Mesothelial cell of epicardium (in vitro differentiated cells): ENCODE results near the gene ID1. TPM values are rescaled to one million over a fixed set of nuclear protein-coding genes. Genes with fewer than 3 reads are reported as not detected.
"Not testable (repeated sequence)": the region's sequence is repeated elsewhere in the genome, so short reads cannot be mapped to it uniquely, and the experiment has no call there.

ENCODE experiments used
- DNase-seq, 2 experiments: peaks; one replicate each; pipeline ENCODE4 v3.0.0; 2021; ENCODE audit warnings: low spot score in 2 of 2; ENCODE audit not compliant: unreplicated experiment in 2 of 2
- H3K27ac Mint-ChIP-seq: 2 replicates; pipeline ENCODE4 v1.8.0; 2021; ENCODE audit warnings: mixed read lengths
- H3K27me3 Mint-ChIP-seq: 2 replicates; pipeline ENCODE4 v1.8.0; 2021; ENCODE audit warnings: low read depth, mixed read lengths
- H3K36me3 Mint-ChIP-seq: 2 replicates; pipeline ENCODE4 v1.8.0; 2021; ENCODE audit warnings: mixed read lengths
- H3K4me1 Mint-ChIP-seq: 2 replicates; pipeline ENCODE4 v1.8.0; 2021; ENCODE audit warnings: mixed read lengths
- H3K4me3 Mint-ChIP-seq: 2 replicates; pipeline ENCODE4 v1.8.0; 2021; ENCODE audit warnings: mild to moderate bottlenecking, moderate library complexity, mixed read lengths
- H3K9me3 Mint-ChIP-seq: 2 replicates; pipeline ENCODE4 v1.8.0; 2021; ENCODE audit warnings: mixed read lengths
- total RNA-seq: library from RNA; stranded (reverse); gene quantifications from 3 replicates; pipeline ENCODE4 v1.2.1, GENCODE V29; 2021
- TF ChIP-seq, protein P1 (sequence below): fragments of 200-600 bp; sonication (generic); IDR thresholded peaks from one replicate; pipeline ENCODE4 v1.5.0; 2021; ENCODE audit warnings: antibody characterized with exemption; ENCODE audit not compliant: unreplicated experiment

ID1 gene
- total RNA-seq, 1 donor from 2014 or later, result 374 TPM

- Mint-ChIP-seq H3K4me1 (peaks cover 8% of the 10 kb centered on the region), H3K27ac (no peak overlapping the region), H3K9me3 (no peaks in the 10 kb centered on the region), H3K4me3 (no peak overlapping the region), H3K27me3 (no peaks in the 10 kb centered on the region), H3K36me3 (no peaks in the 10 kb centered on the region)
- no peak for DNase-seq
- TF ChIP-seq, protein P1, sequence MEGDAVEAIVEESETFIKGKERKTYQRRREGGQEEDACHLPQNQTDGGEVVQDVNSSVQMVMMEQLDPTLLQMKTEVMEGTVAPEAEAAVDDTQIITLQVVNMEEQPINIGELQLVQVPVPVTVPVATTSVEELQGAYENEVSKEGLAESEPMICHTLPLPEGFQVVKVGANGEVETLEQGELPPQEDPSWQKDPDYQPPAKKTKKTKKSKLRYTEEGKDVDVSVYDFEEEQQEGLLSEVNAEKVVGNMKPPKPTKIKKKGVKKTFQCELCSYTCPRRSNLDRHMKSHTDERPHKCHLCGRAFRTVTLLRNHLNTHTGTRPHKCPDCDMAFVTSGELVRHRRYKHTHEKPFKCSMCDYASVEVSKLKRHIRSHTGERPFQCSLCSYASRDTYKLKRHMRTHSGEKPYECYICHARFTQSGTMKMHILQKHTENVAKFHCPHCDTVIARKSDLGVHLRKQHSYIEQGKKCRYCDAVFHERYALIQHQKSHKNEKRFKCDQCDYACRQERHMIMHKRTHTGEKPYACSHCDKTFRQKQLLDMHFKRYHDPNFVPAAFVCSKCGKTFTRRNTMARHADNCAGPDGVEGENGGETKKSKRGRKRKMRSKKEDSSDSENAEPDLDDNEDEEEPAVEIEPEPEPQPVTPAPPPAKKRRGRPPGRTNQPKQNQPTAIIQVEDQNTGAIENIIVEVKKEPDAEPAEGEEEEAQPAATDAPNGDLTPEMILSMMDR, result no peak
Observed at GRCh38 chr20:31638816-31639215, 33.7 kb downstream of the ID1 start.

GRCh38 chr20:31640259-31640658 is 35.2 kb downstream of the ID1 start:
- no peaks in the 10 kb centered on the region for H3K36me3 Mint-ChIP-seq
- peaks cover 8% of the 10 kb centered on the region for H3K4me1 Mint-ChIP-seq
- no peak for DNase-seq
- no peak overlapping the region for H3K27ac Mint-ChIP-seq
- no peak overlapping the region for H3K4me3 Mint-ChIP-seq
- H3K27me3 Mint-ChIP-seq, result no peaks in the 10 kb centered on the region
- no peaks in the 10 kb centered on the region for H3K9me3 Mint-ChIP-seq
- TF ChIP-seq, protein P1, result no peak

GRCh38 chr20:31641391-31641790 is 36.3 kb downstream of the ID1 start:
- no peak overlapping the region for H3K27ac Mint-ChIP-seq
- H3K36me3 Mint-ChIP-seq, result no peaks in the 10 kb centered on the region
- TF ChIP-seq, protein P1, result no peak
- no peak for DNase-seq
- H3K27me3 Mint-ChIP-seq, result no peaks in the 10 kb centered on the region
- H3K4me1 Mint-ChIP-seq, result peaks cover 8% of the 10 kb centered on the region
- H3K4me3 Mint-ChIP-seq, result no peak overlapping the region
- no peaks in the 10 kb centered on the region for H3K9me3 Mint-ChIP-seq

DNA sequence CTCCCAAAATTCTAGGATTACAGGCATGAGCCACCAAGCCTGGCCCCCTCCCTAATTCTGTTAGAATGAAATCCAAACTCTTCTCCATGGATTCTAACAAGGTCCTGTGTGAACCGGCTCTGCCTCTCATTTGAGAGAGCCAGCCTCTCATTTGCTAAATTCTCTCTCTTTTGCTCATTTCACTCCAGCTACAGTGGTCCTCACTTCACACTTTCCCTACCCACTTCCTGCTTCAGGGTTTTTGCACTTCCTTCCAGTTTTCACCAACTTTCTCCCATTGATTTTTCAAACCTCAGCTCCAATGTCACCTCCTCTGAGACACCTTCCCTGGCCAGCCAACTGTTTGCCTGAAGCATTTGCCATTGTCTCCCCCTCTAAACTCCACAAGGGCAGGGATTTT is 37.7 kb downstream of the ID1 start:
- no peaks in the 10 kb centered on the region for H3K9me3 Mint-ChIP-seq
- DNase-seq, result no peak
- no peak overlapping the region for H3K27ac Mint-ChIP-seq
- peaks cover 8% of the 10 kb centered on the region for H3K4me1 Mint-ChIP-seq
- no peaks in the 10 kb centered on the region for H3K36me3 Mint-ChIP-seq
- TF ChIP-seq, protein P1, result no peak
- no peak overlapping the region for H3K4me3 Mint-ChIP-seq
- H3K27me3 Mint-ChIP-seq, result no peaks in the 10 kb centered on the region

DNA sequence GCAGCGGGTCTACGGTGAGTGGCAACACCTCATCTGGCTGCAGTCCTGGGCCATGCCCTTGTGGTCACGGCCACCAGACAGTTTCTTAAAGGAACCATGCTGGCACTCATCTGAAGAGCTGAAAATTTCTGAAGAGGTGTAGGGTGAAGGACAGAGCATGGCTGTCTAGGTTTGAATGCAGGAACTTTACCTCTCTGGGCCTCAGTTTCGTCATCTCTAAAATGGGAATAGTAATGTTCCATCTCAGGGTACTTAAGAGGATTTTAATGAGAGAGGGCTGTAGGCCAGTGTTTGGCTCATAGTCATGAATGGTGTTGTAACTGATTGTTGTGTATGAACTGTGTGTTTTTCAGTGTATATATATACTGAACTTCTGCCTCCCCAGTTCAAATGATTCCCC is 38.4 kb downstream of the ID1 start:
- H3K27ac Mint-ChIP-seq, result no peak overlapping the region
- peaks cover 2% of the 10 kb centered on the region for H3K4me1 Mint-ChIP-seq
- no peak for DNase-seq
- H3K27me3 Mint-ChIP-seq, result no peaks in the 10 kb centered on the region
- H3K36me3 Mint-ChIP-seq, result no peaks in the 10 kb centered on the region
- no peak overlapping the region for H3K4me3 Mint-ChIP-seq
- H3K9me3 Mint-ChIP-seq, result no peaks in the 10 kb centered on the region
- TF ChIP-seq, protein P1, result no peak

- no peaks in the 10 kb centered on the region for H3K4me1 Mint-ChIP-seq
- TF ChIP-seq, protein P1, result no peak
- H3K4me3 Mint-ChIP-seq, result no peak overlapping the region
- no peaks in the 10 kb centered on the region for H3K27me3 Mint-ChIP-seq
- H3K27ac Mint-ChIP-seq, result no peak overlapping the region
- no peaks in the 10 kb centered on the region for H3K9me3 Mint-ChIP-seq
- H3K36me3 Mint-ChIP-seq, result no peaks in the 10 kb centered on the region
- no peak for DNase-seq
Observed at GRCh38 chr20:31644701-31645100, 39.6 kb downstream of the ID1 start.

DNA sequence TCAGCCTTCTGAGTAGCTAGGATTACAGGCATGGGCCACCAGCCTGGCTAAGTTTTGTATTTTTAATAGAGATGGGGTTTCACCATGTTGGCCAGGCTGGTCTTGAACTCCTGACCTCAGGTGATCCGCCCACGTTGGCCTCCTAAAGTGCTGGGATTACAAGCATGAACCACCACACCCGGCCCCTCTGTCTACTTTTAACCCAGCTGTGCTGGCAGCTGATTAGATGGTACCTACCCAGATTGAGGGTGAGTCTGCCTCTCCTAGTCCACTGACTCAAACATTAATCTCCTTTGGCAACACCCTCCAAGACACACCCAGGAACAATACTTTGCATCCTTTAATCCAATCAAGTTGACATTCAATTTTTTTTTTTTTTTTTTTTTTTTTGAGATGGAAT is 43.0 kb downstream of the ID1 start:
- H3K36me3 Mint-ChIP-seq, H3K27ac Mint-ChIP-seq, H3K9me3 Mint-ChIP-seq, H3K4me1 Mint-ChIP-seq, H3K27me3 Mint-ChIP-seq, H3K4me3 Mint-ChIP-seq, DNase-seq: not testable (repeated sequence)
